ENCODE measurements around the gene ETV4. TPM values are rescaled to one million over a fixed set of nuclear protein-coding genes. Genes with fewer than 3 reads are reported as not detected.

Gene ETV4
- total and polyA plus RNA-seq, 4 donors, result 2.7 to 27.2 (median 13.9) TPM

Other genes starting within 250 kb of the ETV4 start
- 10 to 100 TPM; 13.3 to 29.3 TPM for gene ARL4D, start 147.3 kb downstream of the ETV4 start, total RNA-seq
- gene ARL4D, start 147.3 kb downstream of the ETV4 start, polyA plus RNA-seq (ENCODE audit: insufficient read length in 2 of 2), result 10 to 100 TPM; 14.1 to 19.2 TPM
- gene DHX8, start 62.4 kb downstream of the ETV4 start, total RNA-seq, result 10 to 100 TPM; 38.7 to 47.2 TPM
- 10 to 100 TPM; 35.5 to 36.6 TPM for gene DHX8, start 62.4 kb downstream of the ETV4 start, polyA plus RNA-seq (ENCODE audit: insufficient read length in 2 of 2)
- 1 to 10 TPM; 2.3 TPM for gene MEOX1, start 115.6 kb upstream of the ETV4 start, total RNA-seq
- 1 to 10 TPM in 1 of 2 donors, under 1 TPM in 1; 0.35 to 1.2 TPM for gene MEOX1, start 115.6 kb upstream of the ETV4 start, polyA plus RNA-seq (ENCODE audit: insufficient read length in 2 of 2)
- gene SOST, start 212.5 kb upstream of the ETV4 start, total RNA-seq, result under 1 TPM; 0.17 to 0.50 TPM
- gene SOST, start 212.5 kb upstream of the ETV4 start, polyA plus RNA-seq (ENCODE audit: insufficient read length in 2 of 2), result 1 to 10 TPM in 1 of 2 donors, under 1 TPM in 1; 0.67 to 1.5 TPM
- 10 to 100 TPM; 41.3 to 49.0 TPM for gene DUSP3, start 232.6 kb upstream of the ETV4 start, total RNA-seq
- 10 to 100 TPM; 40.3 to 41.6 TPM for gene DUSP3, start 232.6 kb upstream of the ETV4 start, polyA plus RNA-seq (ENCODE audit: insufficient read length in 2 of 2)
- under 1 TPM in 1 of 2 donors, not detected in 1; 0.10 TPM for gene CFAP97D1, start 234.1 kb upstream of the ETV4 start, total RNA-seq
- under 1 TPM; 0.12 to 0.16 TPM for gene CFAP97D1, start 234.1 kb upstream of the ETV4 start, polyA plus RNA-seq (ENCODE audit: insufficient read length in 2 of 2)